HG03045 (cell line): Measurements from ENCODE around the gene LOC101059915.
"Not testable (repeated sequence)": the region's sequence is repeated elsewhere in the genome, so short reads cannot be mapped to it uniquely, and the experiment has no call there.

Experiments
- ATAC-seq: cut with Tn5 transposase; IDR thresholded peaks from one replicate; pipeline ENCODE4 v1.9.1; 2021; ENCODE audit warnings: mild to moderate bottlenecking, moderate library complexity; ENCODE audit not compliant: unreplicated experiment

Gene LOC101059915

GRCh38 chrX:71638409-71638808 lies 28.9 kb upstream of the LOC101059915 start:
- no peak for ATAC-seq

- no peak for ATAC-seq
Observed at GRCh38 chrX:71640002-71640401, 27.3 kb upstream of the LOC101059915 start.

- ATAC-seq: not testable (repeated sequence)
Observed at GRCh38 chrX:71644406-71644805, 22.9 kb upstream of the LOC101059915 start.

- ATAC-seq: peak; percentile 59
Observed at GRCh38 chrX:71650333-71650969, 16.9 kb upstream of the LOC101059915 start.

GRCh38 chrX:71652405-71652804 lies 14.9 kb upstream of the LOC101059915 start:
- no peak for ATAC-seq

GRCh38 chrX:71653344-71653743 lies 14.0 kb upstream of the LOC101059915 start:
- no peak for ATAC-seq

GRCh38 chrX:71657267-71657666 lies 10.1 kb upstream of the LOC101059915 start:
- ATAC-seq: no peak

- no peak for ATAC-seq
Observed at GRCh38 chrX:71659342-71659741, 8.0 kb upstream of the LOC101059915 start.

GRCh38 chrX:71659959-71660358 lies 7.4 kb upstream of the LOC101059915 start:
- no peak for ATAC-seq

- ATAC-seq: no peak
Observed at GRCh38 chrX:71660562-71661416, 6.6 kb upstream of the LOC101059915 start.

GRCh38 chrX:71661919-71662318 lies 5.4 kb upstream of the LOC101059915 start:
- no peak for ATAC-seq

GRCh38 chrX:71662654-71663053 lies 4.7 kb upstream of the LOC101059915 start:
- not testable (repeated sequence) for ATAC-seq

GRCh38 chrX:71663238-71663637 lies 4.1 kb upstream of the LOC101059915 start:
- not testable (repeated sequence) for ATAC-seq

GRCh38 chrX:71664202-71664601 lies 3.1 kb upstream of the LOC101059915 start:
- not testable (repeated sequence) for ATAC-seq

- ATAC-seq: no peak
Observed at GRCh38 chrX:71664889-71665491, 2.4 kb upstream of the LOC101059915 start.

- ATAC-seq: no peak
Observed at GRCh38 chrX:71665747-71666146, 1.6 kb upstream of the LOC101059915 start.

GRCh38 chrX:71666240-71667223 lies 814 bp upstream of the LOC101059915 start:
- ATAC-seq: no peak

- no peak for ATAC-seq
Observed at GRCh38 chrX:71668248-71668595, 876 bp downstream of the LOC101059915 start.

- ATAC-seq: no peak
Observed at GRCh38 chrX:71669492-71669891, 2.1 kb downstream of the LOC101059915 start.

GRCh38 chrX:71669947-71670346 lies 2.6 kb downstream of the LOC101059915 start:
- ATAC-seq: not testable (repeated sequence)
